Memory B cell (primary cell): ENCODE measurements around the gene HPS4.
"Not testable (repeated sequence)": the region's sequence is repeated elsewhere in the genome, so short reads cannot be mapped to it uniquely, and the experiment has no call there.

Source experiments
- ATAC-seq: fragments of 150-1000 bp; cut with Tn5 transposase; 2 replicates; pipeline ENCODE4 v1.10.0; 2021; ENCODE audit warnings: low read depth, mild to moderate bottlenecking, moderate library complexity
- DNase-seq, 2 donors: peaks; one replicate each; pipeline ENCODE4 v3.0.0; 2022; ENCODE audit warnings: low spot score in 2 of 2
- H3K27ac Mint-ChIP-seq: one replicate; pipeline ENCODE4 v1.8.0; 2022; ENCODE audit warnings: mild to moderate bottlenecking, moderate library complexity, mixed read lengths
- H3K27me3 Mint-ChIP-seq: one replicate; pipeline ENCODE4 v1.8.0; 2022; ENCODE audit warnings: mixed read lengths
- H3K36me3 Mint-ChIP-seq: one replicate; pipeline ENCODE4 v1.8.0; 2022; ENCODE audit warnings: mild to moderate bottlenecking, mixed read lengths
- H3K4me1 Mint-ChIP-seq: one replicate; pipeline ENCODE4 v1.8.0; 2022; ENCODE audit warnings: mixed read lengths
- H3K4me3 Mint-ChIP-seq: one replicate; pipeline ENCODE4 v1.8.0; 2022; ENCODE audit warnings: mild to moderate bottlenecking, moderate library complexity, mixed read lengths
- H3K9me3 Mint-ChIP-seq: one replicate; pipeline ENCODE4 v1.8.0; 2022; ENCODE audit warnings: mixed read lengths

Gene HPS4

DNA sequence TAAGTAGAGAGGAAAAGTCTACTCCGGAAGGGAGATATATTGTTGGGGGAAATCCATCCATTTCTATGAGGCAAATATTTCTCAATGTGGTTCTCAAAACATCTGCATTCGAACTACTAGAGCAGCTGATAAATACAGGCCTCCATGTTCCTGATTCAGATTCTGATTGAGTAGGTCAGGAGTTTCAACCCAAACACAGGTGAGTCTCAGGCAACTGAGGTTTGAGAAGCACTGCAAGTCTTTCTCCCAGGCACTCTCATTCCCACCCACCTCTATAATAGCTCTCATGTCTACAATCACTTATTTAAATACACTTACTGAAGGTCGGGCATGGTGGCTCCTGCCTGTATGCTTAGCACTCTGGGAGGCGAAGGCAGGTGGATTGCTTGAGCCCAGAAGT is 69.2 kb downstream of the HPS4 start:
- Mint-ChIP-seq H3K4me3 (no peak overlapping the region), H3K27ac (no peak overlapping the region), H3K4me1 (no peaks in the 10 kb centered on the region), H3K36me3 (no peaks in the 10 kb centered on the region), H3K27me3 (peaks cover 10% of the 10 kb centered on the region), H3K9me3 (no peaks in the 10 kb centered on the region)
- ATAC-seq (no peak), DNase-seq (no peak)

DNA sequence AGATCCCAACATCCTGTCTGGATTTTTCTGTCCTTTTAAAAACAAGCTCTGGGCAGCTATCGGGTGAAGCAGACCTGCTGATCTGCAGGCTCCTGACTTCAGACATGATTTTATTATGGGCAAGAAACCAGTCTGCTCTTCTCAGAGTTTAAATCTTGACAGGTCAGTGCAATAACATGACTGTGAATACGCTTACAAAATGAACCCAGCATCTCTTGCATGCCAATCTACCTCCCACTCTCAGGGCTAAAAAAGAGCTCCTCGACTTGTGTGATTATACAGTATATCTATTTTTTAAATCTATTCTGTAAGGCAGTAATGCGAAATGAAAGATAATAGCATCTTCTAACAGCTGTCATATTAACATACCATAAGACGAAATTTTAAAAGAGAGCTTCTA is 73.2 kb downstream of the HPS4 start:
- ATAC-seq, result no peak
- Mint-ChIP-seq H3K27me3 (peaks cover 4% of the 10 kb centered on the region), H3K4me3 (no peak overlapping the region), H3K36me3 (no peaks in the 10 kb centered on the region), H3K4me1 (peaks cover 2% of the 10 kb centered on the region), H3K9me3 (no peaks in the 10 kb centered on the region), H3K27ac (no peak overlapping the region)
- DNase-seq, result no peak

DNA sequence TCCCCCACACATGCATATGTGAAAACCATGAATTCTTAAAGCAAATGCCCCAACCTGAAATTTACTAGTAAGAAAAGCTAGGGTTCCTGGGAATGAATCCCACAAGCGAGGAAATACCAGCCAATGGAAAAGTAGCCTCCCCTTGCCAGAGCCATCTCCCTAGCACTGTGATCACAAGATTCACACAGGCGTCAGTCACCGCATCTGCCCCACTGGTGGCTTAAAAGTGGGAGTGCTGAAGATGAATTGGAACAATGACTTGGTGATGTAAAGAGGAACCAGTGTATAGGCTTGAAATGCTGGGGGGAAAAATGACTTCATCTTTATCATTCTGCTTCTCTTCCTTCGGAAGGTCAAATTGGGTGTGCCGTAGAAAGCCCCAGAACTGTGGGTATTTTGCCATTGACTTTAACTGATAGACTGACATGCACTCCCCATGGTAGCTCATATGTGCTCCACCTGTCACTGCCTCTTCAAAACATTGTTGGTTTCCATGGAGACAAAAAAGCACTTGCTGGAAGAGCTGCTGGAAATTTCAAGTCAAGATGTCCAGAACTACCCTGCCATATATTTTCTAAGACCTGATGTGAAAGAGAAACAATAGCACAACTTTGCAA is 73.8 kb downstream of the HPS4 start:
- Mint-ChIP-seq H3K9me3 (no peaks in the 10 kb centered on the region), H3K27me3 (peaks cover 4% of the 10 kb centered on the region), H3K27ac (no peak overlapping the region), H3K36me3 (no peaks in the 10 kb centered on the region), H3K4me3 (no peak overlapping the region), H3K4me1 (peaks cover 4% of the 10 kb centered on the region)
- DNase-seq, result no peak
- ATAC-seq, result no peak

DNA sequence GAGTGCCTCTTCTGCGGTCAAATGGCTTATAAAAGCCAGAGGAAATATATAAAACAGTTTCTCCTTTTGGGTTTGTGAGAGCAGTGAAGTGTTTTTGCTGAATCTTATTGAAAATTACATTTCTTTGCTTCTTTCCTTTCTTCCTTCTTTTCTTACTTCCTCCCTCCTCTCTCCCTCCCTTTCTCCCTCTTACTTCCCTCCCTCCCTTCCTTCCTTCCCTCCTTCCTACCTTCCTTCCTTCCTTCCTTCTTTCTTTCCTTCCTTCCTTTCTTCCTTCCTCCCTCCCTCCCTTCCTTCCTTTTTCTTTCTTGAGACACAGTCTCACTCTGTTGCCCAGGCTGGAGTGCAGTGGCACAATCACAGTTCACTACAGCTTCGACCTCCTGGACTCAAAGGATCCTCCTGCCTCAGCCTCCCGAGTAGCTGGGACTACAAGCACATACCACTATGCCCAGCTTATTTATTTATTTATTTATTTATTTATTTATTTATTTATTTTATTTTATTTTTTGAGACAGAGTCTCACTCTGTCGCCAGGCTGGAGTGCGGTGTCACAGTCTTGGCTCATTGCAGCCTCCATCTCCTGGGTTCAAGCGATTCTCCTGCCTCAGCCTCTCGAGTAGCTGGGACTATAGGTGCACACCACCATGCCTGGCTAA is 74.9 kb downstream of the HPS4 start:
- not testable (repeated sequence) for H3K27ac Mint-ChIP-seq, ATAC-seq

DNA sequence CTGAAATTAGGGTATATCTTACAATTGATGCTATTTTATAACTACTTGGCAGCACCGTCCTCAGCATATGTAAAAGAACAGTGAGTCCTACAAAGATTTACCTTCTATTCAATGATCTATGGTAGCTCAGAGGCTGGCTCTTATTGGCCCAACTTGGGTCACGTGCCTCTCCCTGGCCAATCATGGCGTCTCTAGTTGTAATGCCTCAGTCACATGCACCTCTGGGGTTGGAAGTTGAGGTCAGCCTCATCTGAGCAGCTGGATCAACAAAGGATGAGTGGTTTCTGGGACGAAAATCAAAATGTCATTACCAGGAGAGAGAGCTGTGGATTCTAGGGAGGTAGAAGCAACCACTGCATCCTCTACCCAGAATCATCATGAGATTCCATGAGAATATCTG is 77.5 kb downstream of the HPS4 start:
- ATAC-seq (no peak), DNase-seq (no peak)
- Mint-ChIP-seq H3K27ac (no peak overlapping the region), H3K4me1 (peaks cover 12% of the 10 kb centered on the region), H3K36me3 (no peaks in the 10 kb centered on the region), H3K4me3 (no peak overlapping the region), H3K27me3 (peaks cover 13% of the 10 kb centered on the region), H3K9me3 (no peaks in the 10 kb centered on the region)

More for the DNA sequence above, 74.9 kb downstream of the HPS4 start:
- not testable (repeated sequence) for DNase-seq, H3K27me3 Mint-ChIP-seq, H3K9me3 Mint-ChIP-seq, H3K36me3 Mint-ChIP-seq, H3K4me3 Mint-ChIP-seq
- peaks cover 12% of the 10 kb centered on the region for H3K4me1 Mint-ChIP-seq

DNA sequence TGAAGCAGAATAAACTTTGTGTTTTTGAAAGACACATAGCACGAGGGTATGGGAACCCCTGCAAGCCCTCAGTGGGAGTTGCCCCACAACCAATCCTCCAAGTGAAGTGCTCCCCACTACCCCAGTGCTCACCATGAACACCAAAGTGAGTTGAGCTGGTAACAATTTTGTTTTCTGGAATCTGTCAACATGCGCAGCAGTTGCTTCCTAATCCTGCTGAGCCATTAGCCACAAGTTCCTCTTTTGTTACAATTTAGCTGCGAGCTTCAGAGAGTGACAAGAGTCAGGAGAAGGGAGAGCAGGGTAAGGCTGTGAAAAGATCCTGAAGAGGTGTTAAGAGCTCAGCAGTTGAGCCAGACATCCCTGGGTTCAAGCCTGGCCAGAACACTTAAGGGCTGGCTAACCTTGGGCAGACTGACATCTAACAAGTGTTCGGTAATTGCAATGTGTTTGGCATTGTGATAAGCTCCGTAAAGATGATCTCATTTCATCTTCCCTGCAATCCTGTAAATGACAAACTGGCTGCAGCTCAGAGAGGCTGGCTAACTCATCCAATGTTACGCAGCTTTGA is 78.6 kb downstream of the HPS4 start:
- Mint-ChIP-seq H3K27ac (peak overlapping the region; percentile 71), H3K27me3 (peaks cover 13% of the 10 kb centered on the region), H3K4me3 (peak overlapping the region; percentile 59), H3K9me3 (no peaks in the 10 kb centered on the region), H3K36me3 (no peaks in the 10 kb centered on the region), H3K4me1 (peaks cover 12% of the 10 kb centered on the region)
- DNase-seq, result peak in 1 of 2 donors; percentile 10
- ATAC-seq, result peak; percentile 64

DNA sequence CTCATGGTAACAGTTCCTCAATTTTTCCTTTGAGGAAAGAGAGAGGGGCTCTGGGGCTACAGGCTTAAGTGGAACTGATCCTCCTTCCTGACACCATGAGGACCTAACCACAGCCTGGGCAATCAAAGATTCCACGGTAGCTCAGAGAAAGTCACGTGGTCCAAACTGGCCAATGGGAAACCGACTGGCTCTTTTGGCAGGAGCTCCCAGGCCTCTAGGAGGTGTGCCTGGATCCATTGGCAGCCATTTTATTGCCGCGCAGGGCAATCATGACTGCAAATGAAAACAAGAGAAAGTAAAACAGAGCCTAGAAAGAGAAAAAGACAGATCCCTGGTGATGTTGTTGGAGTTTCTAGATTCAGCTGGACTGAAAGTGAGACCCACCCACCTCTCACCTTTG is 81.9 kb downstream of the HPS4 start:
- Mint-ChIP-seq H3K27me3 (peaks cover 9% of the 10 kb centered on the region), H3K36me3 (no peaks in the 10 kb centered on the region), H3K27ac (no peak overlapping the region), H3K9me3 (no peaks in the 10 kb centered on the region), H3K4me1 (peaks cover 10% of the 10 kb centered on the region), H3K4me3 (no peak overlapping the region)
- ATAC-seq (no peak), DNase-seq (no peak)
